ENCODE results near the gene PSMB7. TPM values are rescaled to one million over a fixed set of nuclear protein-coding genes. Genes with fewer than 3 reads are reported as not detected.
A peak's percentile ranks its signal among the peaks of the same experiment; 100 is the strongest.

The PSMB7 gene
- total RNA-seq, 1 experiment from 2014 or later: 187 TPM

DNA sequence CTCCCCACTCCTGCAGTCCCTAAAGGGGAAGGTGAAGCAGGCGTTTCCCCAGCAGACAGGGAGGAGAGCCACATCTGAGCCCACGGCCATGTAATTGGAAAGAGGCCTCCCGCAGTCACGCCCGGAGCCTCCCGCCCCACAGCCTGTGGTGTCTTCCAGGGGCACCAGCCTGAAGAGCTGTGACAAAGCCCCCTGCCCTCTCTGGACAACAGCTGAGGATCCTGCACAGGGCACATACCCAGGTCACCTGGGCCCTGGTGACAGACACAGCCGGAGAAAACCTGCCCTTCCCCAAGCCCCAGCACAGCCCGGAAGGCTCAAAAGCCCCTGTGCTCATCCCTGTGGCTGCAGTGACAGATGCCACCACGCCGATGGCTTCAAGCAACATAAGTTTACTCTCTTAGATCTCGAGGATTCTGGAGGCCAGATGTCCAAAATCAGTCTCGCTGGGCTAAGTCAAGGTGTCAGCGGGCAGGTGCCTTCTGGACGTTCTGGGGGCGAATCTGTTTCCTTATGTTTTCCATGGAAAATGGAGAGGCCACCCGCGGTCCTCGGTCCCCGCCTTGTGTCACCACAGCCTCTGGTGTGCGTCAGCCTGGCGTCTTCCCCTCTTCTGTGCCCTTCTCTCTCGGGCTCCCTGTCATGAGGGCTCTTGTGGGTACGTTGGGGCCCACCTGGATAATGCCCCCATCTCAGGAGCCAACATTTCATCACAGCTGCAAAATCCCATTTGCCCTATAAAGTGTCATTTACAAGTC, 71.5 kb downstream of the PSMB7 start (continued):
- no peak for TF ChIP-seq CBFB (CRISPR knock-in tag; IDR thresholded peaks at IDR 0.05; ENCODE audit: low read depth)

DNA sequence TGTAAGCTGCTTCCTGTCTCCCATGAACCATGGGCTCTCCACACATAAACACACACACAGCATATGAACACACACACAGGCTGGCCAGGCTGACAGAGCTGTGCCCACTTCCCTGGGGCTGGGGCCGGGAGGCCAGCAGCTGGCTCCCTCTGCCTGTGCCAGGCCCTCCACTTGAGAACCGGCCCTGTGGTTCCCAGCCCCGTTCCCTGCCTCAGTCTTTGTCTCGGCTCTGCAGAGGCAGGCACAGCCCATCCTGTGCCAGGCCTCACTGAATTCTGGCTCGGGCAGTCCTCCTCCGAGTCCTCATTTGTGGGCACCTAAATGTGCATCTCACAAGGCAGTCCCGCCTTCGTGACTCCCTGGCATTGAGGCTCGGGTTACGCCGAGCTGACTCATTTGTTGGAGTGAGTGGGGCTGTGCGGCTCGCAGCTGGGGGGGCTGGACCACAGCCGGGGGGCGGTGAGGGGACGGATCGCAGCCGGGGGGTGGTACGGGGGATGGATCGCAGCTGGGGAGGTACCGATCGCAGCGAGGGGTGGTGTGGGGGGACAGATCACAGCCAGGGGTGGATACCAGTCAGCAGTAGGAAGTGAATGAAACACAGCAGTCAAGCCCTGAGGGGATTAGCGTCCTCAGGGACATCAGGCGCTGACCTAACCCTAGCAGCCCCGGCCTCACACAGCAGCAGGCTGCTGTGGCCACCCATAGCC, 72.3 kb downstream of the PSMB7 start:
- ATAC-seq (peak; percentile 44), DNase-seq (ENCODE audit: low spot score) (no peak)
- CTCF ChIA-PET: interaction anchor here (0.6 to 2.2 kb wide), 9 partner anchors 9 to 217 kb away, joined by 3 to 10 read pairs (median 4); no protein-coding TSS in a partner anchor
- no peak overlapping the region for H3K4me3 Mint-ChIP-seq
- POLR2A ChIA-PET: no interaction called here
- H3K4me1 Mint-ChIP-seq: peaks cover 13% of the 10 kb centered on the region
- TF ChIP-seq ESRRA (CRISPR knock-in tag; IDR thresholded peaks at IDR 0.05; ENCODE audit: borderline replicate concordance) (no peak), CBFB (CRISPR knock-in tag; IDR thresholded peaks at IDR 0.05; ENCODE audit: low read depth) (no peak), ZNF671 (CRISPR knock-in tag; IDR thresholded peaks at IDR 0.05) (no peak), OVOL2 (CRISPR knock-in tag; IDR thresholded peaks at IDR 0.05; ENCODE audit: borderline replicate concordance) (no peak), NR1H2 (CRISPR knock-in tag; IDR thresholded peaks at IDR 0.05) (no peak), HMGA2 (CRISPR knock-in tag; IDR thresholded peaks at IDR 0.05) (no peak)
- TF ChIP-seq, protein P1, sequence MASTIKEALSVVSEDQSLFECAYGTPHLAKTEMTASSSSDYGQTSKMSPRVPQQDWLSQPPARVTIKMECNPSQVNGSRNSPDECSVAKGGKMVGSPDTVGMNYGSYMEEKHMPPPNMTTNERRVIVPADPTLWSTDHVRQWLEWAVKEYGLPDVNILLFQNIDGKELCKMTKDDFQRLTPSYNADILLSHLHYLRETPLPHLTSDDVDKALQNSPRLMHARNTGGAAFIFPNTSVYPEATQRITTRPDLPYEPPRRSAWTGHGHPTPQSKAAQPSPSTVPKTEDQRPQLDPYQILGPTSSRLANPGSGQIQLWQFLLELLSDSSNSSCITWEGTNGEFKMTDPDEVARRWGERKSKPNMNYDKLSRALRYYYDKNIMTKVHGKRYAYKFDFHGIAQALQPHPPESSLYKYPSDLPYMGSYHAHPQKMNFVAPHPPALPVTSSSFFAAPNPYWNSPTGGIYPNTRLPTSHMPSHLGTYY (CRISPR knock-in tag; IDR thresholded peaks at IDR 0.05): no peak
- TF ChIP-seq, protein P2, sequence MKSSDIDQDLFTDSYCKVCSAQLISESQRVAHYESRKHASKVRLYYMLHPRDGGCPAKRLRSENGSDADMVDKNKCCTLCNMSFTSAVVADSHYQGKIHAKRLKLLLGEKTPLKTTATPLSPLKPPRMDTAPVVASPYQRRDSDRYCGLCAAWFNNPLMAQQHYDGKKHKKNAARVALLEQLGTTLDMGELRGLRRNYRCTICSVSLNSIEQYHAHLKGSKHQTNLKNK (CRISPR knock-in tag; IDR thresholded peaks at IDR 0.05): no peak
- TF ChIP-seq, protein P3, sequence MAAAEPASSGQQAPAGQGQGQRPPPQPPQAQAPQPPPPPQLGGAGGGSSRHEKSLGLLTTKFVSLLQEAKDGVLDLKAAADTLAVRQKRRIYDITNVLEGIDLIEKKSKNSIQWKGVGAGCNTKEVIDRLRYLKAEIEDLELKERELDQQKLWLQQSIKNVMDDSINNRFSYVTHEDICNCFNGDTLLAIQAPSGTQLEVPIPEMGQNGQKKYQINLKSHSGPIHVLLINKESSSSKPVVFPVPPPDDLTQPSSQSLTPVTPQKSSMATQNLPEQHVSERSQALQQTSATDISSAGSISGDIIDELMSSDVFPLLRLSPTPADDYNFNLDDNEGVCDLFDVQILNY (CRISPR knock-in tag; IDR thresholded peaks at IDR 0.05): no peak
- TF ChIP-seq, protein P4, sequence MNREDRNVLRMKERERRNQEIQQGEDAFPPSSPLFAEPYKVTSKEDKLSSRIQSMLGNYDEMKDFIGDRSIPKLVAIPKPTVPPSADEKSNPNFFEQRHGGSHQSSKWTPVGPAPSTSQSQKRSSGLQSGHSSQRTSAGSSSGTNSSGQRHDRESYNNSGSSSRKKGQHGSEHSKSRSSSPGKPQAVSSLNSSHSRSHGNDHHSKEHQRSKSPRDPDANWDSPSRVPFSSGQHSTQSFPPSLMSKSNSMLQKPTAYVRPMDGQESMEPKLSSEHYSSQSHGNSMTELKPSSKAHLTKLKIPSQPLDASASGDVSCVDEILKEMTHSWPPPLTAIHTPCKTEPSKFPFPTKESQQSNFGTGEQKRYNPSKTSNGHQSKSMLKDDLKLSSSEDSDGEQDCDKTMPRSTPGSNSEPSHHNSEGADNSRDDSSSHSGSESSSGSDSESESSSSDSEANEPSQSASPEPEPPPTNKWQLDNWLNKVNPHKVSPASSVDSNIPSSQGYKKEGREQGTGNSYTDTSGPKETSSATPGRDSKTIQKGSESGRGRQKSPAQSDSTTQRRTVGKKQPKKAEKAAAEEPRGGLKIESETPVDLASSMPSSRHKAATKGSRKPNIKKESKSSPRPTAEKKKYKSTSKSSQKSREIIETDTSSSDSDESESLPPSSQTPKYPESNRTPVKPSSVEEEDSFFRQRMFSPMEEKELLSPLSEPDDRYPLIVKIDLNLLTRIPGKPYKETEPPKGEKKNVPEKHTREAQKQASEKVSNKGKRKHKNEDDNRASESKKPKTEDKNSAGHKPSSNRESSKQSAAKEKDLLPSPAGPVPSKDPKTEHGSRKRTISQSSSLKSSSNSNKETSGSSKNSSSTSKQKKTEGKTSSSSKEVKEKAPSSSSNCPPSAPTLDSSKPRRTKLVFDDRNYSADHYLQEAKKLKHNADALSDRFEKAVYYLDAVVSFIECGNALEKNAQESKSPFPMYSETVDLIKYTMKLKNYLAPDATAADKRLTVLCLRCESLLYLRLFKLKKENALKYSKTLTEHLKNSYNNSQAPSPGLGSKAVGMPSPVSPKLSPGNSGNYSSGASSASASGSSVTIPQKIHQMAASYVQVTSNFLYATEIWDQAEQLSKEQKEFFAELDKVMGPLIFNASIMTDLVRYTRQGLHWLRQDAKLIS (CRISPR knock-in tag; IDR thresholded peaks at IDR 0.05; ENCODE audit: borderline replicate concordance): no peak
- TF ChIP-seq, protein P5, sequence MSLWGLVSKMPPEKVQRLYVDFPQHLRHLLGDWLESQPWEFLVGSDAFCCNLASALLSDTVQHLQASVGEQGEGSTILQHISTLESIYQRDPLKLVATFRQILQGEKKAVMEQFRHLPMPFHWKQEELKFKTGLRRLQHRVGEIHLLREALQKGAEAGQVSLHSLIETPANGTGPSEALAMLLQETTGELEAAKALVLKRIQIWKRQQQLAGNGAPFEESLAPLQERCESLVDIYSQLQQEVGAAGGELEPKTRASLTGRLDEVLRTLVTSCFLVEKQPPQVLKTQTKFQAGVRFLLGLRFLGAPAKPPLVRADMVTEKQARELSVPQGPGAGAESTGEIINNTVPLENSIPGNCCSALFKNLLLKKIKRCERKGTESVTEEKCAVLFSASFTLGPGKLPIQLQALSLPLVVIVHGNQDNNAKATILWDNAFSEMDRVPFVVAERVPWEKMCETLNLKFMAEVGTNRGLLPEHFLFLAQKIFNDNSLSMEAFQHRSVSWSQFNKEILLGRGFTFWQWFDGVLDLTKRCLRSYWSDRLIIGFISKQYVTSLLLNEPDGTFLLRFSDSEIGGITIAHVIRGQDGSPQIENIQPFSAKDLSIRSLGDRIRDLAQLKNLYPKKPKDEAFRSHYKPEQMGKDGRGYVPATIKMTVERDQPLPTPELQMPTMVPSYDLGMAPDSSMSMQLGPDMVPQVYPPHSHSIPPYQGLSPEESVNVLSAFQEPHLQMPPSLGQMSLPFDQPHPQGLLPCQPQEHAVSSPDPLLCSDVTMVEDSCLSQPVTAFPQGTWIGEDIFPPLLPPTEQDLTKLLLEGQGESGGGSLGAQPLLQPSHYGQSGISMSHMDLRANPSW (CRISPR knock-in tag; conservative IDR thresholded peaks at IDR 0.05; ENCODE audit: low read depth): no peak
- TF ChIP-seq, protein P6, sequence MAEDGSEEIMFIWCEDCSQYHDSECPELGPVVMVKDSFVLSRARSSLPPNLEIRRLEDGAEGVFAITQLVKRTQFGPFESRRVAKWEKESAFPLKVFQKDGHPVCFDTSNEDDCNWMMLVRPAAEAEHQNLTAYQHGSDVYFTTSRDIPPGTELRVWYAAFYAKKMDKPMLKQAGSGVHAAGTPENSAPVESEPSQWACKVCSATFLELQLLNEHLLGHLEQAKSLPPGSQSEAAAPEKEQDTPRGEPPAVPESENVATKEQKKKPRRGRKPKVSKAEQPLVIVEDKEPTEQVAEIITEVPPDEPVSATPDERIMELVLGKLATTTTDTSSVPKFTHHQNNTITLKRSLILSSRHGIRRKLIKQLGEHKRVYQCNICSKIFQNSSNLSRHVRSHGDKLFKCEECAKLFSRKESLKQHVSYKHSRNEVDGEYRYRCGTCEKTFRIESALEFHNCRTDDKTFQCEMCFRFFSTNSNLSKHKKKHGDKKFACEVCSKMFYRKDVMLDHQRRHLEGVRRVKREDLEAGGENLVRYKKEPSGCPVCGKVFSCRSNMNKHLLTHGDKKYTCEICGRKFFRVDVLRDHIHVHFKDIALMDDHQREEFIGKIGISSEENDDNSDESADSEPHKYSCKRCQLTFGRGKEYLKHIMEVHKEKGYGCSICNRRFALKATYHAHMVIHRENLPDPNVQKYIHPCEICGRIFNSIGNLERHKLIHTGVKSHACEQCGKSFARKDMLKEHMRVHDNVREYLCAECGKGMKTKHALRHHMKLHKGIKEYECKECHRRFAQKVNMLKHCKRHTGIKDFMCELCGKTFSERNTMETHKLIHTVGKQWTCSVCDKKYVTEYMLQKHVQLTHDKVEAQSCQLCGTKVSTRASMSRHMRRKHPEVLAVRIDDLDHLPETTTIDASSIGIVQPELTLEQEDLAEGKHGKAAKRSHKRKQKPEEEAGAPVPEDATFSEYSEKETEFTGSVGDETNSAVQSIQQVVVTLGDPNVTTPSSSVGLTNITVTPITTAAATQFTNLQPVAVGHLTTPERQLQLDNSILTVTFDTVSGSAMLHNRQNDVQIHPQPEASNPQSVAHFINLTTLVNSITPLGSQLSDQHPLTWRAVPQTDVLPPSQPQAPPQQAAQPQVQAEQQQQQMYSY (CRISPR knock-in tag; IDR thresholded peaks at IDR 0.05): no peak
- no peaks in the 10 kb centered on the region for H3K27me3 Mint-ChIP-seq (ENCODE audit: low read depth)
- H3K27ac Mint-ChIP-seq: peak overlapping the region; percentile 7
- H3K9me3 Mint-ChIP-seq: peaks cover 5% of the 10 kb centered on the region; the same call in 1 of the 2 replicates
- H3K36me3 Mint-ChIP-seq: peaks cover 8% of the 10 kb centered on the region

Measured in WTC11 (cell line).